ENCODE data around the gene SDK1. TPM values are rescaled to one million over a fixed set of nuclear protein-coding genes. Genes with fewer than 3 reads are reported as not detected.

Gene SDK1
- total RNA-seq, 2 donors from 2014 or later: 1.3 to 2.6 TPM

DNA sequence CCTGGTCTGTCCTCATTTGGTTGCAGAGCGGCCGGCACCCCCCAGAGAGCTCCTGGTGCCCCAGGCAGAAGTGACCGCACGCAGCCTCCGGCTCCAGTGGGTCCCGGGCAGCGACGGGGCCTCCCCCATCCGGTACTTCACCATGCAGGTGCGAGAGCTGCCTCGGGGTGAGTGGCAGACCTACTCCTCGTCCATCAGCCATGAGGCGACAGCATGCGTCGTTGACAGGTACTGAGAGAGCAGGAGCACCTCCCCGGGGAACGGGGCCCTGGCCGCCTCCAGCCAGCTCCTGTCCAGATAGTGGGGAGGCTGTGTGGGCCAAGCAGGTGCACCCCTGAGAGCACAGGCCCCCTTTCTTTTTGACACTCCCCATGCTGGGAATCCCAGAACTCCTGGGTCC is 848.2 kb downstream of the SDK1 start:
- Histone ChIP-seq H3K4me3 (no peak overlapping the region), H3K4me1 (no peaks in the 10 kb centered on the region), H3K9me3 (no peaks in the 10 kb centered on the region), H3K27ac (no peak overlapping the region), H3K27me3 (no peaks in the 10 kb centered on the region), H3K36me3 (no peaks in the 10 kb centered on the region), H3K9ac (ENCODE audit: low read depth in 2 of 2, low read length in 2 of 2) (no peak overlapping the region)
- intact Hi-C loops (cut with DNase I): no loop called here
- TF ChIP-seq, protein P1, sequence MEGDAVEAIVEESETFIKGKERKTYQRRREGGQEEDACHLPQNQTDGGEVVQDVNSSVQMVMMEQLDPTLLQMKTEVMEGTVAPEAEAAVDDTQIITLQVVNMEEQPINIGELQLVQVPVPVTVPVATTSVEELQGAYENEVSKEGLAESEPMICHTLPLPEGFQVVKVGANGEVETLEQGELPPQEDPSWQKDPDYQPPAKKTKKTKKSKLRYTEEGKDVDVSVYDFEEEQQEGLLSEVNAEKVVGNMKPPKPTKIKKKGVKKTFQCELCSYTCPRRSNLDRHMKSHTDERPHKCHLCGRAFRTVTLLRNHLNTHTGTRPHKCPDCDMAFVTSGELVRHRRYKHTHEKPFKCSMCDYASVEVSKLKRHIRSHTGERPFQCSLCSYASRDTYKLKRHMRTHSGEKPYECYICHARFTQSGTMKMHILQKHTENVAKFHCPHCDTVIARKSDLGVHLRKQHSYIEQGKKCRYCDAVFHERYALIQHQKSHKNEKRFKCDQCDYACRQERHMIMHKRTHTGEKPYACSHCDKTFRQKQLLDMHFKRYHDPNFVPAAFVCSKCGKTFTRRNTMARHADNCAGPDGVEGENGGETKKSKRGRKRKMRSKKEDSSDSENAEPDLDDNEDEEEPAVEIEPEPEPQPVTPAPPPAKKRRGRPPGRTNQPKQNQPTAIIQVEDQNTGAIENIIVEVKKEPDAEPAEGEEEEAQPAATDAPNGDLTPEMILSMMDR (IDR thresholded peaks at IDR 0.05): no peak
- DNase-seq: no peak

DNA sequence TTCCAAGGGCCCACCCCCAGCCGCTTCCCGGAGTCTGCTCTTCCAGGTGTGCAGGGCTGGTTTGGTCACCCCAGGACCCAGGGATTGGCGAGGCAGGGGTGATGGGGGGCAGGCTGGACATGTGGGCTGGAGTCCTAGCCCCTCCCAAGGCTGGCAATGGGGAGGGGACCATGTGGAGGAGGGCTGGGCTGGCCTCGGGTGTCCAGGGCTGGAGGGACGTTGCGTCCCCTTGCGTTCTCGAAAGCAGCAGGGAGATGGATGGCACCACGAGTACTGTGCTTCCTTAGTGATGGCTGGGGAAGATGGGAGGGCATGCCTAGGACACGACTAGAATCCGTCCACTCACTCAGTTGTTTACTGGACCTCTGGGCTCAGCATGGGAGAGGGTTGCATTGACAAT is 848.6 kb downstream of the SDK1 start:
- TF ChIP-seq, protein P1 (IDR thresholded peaks at IDR 0.05): no peak
- H3K27ac ChIP-seq: no peak overlapping the region
- no peaks in the 10 kb centered on the region for H3K27me3 ChIP-seq
- intact Hi-C loops (cut with DNase I): no loop called here
- H3K36me3 ChIP-seq: no peaks in the 10 kb centered on the region
- H3K9ac ChIP-seq (ENCODE audit: low read depth in 2 of 2, low read length in 2 of 2): no peak overlapping the region
- H3K9me3 ChIP-seq: no peaks in the 10 kb centered on the region
- DNase-seq: no peak
- no peaks in the 10 kb centered on the region for H3K4me1 ChIP-seq
- no peak overlapping the region for H3K4me3 ChIP-seq

DNA sequence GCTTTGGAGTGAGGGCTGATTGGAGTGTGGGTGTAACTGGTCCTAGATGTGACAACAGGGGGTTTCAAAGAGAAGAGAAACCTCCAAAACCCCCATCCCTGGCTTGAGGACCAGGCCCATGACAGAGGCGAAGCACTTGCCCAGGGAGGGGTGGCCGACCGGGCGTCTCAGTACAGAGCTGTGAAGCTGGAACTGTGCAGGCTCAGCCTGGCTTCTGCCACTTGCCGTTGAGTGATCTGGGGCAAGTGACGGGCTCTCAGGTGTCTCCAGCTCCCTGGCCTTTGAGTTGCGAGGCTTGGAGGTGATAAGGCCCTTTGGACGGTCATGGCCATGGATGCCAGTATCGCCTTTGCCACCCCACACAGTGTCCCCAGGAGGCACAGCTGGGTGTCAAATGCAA is 849.7 kb downstream of the SDK1 start:
- intact Hi-C loops (cut with DNase I): no loop called here
- H3K9me3 ChIP-seq: no peaks in the 10 kb centered on the region
- H3K9ac ChIP-seq (ENCODE audit: low read depth in 2 of 2, low read length in 2 of 2): no peak overlapping the region
- TF ChIP-seq, protein P1 (IDR thresholded peaks at IDR 0.05): no peak
- no peak overlapping the region for H3K4me3 ChIP-seq
- no peaks in the 10 kb centered on the region for H3K4me1 ChIP-seq
- no peak overlapping the region for H3K27ac ChIP-seq
- no peaks in the 10 kb centered on the region for H3K36me3 ChIP-seq
- H3K27me3 ChIP-seq: no peaks in the 10 kb centered on the region
- DNase-seq: no peak

DNA sequence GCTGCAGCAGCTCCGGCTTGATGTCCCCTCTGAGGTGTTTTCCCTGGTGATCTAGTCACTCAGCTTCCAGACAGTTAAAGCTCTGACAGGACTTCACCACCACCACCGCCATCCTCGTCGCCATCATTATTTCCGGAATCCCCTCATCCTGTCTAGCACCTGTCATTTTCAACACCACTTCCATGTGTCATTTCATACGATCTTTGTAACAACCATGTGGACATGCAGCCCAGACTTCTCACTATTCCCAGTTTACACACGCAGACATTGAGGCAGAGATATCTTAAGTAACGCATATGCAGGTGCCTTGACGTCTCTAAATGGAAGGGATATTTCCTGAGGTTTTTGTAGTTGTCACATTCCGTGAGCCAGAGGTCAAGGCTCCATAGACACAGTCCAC is 850.5 kb downstream of the SDK1 start:
- Histone ChIP-seq H3K4me3 (no peak overlapping the region), H3K9me3 (no peaks in the 10 kb centered on the region), H3K27ac (no peak overlapping the region), H3K36me3 (no peaks in the 10 kb centered on the region), H3K9ac (ENCODE audit: low read depth in 2 of 2, low read length in 2 of 2) (no peak overlapping the region), H3K27me3 (no peaks in the 10 kb centered on the region), H3K4me1 (no peaks in the 10 kb centered on the region)
- DNase-seq: no peak
- TF ChIP-seq, protein P1 (IDR thresholded peaks at IDR 0.05): no peak
- intact Hi-C loops (cut with DNase I): no loop called here

DNA sequence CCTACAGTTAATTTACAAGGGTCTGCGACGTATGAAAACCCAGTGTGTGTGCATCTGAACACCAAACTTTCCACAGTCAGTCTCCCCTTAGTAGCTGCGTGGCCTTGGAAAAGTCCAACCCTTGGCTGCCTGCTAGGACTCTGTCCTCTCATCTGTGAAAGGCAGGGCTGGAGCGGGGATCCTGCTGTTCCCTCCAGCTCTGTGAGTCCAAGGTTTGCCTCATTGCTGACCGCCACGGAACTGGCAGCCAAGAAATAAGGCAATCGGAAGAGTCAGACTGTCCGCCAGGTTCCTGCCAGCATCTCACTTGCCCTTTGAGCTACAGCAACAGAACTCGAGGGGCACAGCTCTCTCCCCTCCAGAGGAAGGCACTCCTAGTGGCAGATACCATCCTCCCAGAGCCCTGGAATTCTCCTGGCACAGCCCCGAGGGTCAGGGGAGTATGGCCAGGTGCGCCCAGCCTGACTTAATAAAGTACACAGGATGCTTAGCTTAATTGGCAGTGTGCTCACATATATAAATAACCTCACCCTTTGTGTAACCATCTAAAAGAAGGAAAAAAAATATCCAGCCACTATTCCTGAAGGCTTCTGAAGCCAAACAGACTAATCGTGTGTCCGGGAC is 851.0 kb downstream of the SDK1 start:
- TF ChIP-seq, protein P1 (IDR thresholded peaks at IDR 0.05): no peak
- intact Hi-C loops (cut with DNase I): no loop called here
- no peaks in the 10 kb centered on the region for H3K4me1 ChIP-seq
- H3K9me3 ChIP-seq: no peaks in the 10 kb centered on the region
- no peak overlapping the region for H3K9ac ChIP-seq (ENCODE audit: low read depth in 2 of 2, low read length in 2 of 2)
- H3K36me3 ChIP-seq: no peaks in the 10 kb centered on the region
- no peak for DNase-seq
- no peak overlapping the region for H3K4me3 ChIP-seq
- H3K27ac ChIP-seq: no peak overlapping the region
- no peaks in the 10 kb centered on the region for H3K27me3 ChIP-seq

Measured in colonic mucosa (tissue), 4 donors.